Cardiac fibroblast (primary cell): Measurements from ENCODE around the gene SLC5A3.

Experiments used
- DNase-seq, 2 donors: peaks; one replicate each; pipeline versions ENCODE4 v3.0.0 to v3.0.0-alpha.2; 2010; ENCODE audit warnings: low read depth in 2 of 2
- H3K4me3 ChIP-seq, 2 donors: replicated peaks in 1 of 2; 1 replicate in 1 of 2; 2 replicates in 1 of 2; pipeline ENCODE4 v1.5.1; 2011; ENCODE audit warnings: low read depth in 2 of 2, low read length in 2 of 2, mild to moderate bottlenecking in 2 of 2, moderate library complexity in 1 of 2
- TF ChIP-seq, protein P1 (sequence below): IDR thresholded peaks from one replicate; pipeline ENCODE4 v1.5.1; 2011; ENCODE audit warnings: low read depth, mild to moderate bottlenecking, low read length, inconsistent platforms

Gene SLC5A3

DNA sequence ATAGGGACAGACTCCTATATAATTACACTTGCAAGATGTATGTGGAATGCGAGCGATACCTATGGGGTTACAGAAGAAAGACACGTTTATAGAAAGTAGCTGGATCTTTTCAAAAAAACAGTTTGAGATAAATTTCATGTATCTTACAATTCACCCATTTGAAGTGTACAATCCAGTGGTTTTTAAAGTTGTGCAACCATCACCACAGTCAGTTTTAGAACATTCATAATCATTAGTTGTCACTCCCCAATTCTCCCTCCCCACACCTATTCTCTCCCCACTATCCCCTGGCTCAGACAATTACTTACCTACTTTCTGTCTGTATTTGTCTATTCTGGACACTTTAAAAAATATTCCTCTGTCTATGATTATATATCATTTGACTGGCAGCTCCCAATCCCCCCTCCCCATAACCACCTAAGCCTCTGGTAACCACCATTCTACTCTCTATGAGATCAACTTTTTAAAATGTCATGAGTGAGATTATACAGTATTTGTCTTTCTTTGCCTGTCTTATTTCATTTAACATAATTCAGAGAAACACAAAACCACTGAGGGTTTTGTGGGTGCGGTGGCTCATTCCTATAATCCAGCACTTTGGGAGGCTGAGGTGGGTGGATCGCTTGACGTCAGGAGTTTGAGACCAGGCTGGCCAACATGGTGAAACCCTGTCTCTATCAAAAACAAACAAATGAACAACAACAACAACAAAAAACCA lies 39.1 kb downstream of the SLC5A3 start:
- no peak for DNase-seq
- TF ChIP-seq, protein P1, sequence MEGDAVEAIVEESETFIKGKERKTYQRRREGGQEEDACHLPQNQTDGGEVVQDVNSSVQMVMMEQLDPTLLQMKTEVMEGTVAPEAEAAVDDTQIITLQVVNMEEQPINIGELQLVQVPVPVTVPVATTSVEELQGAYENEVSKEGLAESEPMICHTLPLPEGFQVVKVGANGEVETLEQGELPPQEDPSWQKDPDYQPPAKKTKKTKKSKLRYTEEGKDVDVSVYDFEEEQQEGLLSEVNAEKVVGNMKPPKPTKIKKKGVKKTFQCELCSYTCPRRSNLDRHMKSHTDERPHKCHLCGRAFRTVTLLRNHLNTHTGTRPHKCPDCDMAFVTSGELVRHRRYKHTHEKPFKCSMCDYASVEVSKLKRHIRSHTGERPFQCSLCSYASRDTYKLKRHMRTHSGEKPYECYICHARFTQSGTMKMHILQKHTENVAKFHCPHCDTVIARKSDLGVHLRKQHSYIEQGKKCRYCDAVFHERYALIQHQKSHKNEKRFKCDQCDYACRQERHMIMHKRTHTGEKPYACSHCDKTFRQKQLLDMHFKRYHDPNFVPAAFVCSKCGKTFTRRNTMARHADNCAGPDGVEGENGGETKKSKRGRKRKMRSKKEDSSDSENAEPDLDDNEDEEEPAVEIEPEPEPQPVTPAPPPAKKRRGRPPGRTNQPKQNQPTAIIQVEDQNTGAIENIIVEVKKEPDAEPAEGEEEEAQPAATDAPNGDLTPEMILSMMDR, result no peak
- no peak overlapping the region for H3K4me3 ChIP-seq

DNA sequence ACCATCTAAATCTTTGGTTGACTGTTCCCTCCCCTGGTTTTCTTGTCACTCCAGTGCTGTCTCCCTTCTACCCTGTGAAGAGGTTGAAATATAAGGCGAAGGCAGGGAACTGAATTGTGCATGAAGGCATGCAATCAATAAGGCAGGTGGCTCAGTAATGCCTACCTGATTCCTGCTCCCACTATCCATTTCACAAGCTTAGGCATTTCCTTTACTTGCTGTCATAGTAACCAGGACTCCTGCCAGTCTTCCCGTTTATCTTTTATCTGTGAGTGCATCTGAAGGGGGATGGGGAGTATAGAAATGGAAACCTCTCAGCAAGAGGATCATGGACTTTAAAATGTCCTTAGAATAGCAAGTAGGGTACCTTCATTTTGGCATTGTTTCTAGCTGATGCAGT lies 40.5 kb downstream of the SLC5A3 start:
- no peak overlapping the region for H3K4me3 ChIP-seq
- no peak for DNase-seq
- TF ChIP-seq, protein P1, result no peak

DNA sequence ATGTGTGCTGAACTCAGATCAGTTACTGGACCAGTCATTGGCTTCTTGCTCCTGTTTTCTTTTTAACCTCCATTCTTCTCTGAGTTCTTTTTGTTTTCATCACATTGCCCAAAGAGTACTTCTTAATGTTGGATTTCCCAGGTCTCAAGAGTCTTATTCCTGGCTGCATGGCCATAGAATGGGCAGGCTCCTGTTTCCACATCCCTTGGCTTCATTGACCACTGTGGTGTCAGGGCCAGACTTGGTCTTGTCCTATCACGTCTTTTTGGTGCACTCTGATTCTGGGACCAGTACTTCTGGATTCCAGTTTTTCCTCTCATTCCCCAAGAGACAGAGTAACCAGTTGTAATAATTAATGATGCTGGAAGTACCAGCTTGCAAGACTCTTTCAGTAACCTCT lies 41.8 kb downstream of the SLC5A3 start:
- DNase-seq, result no peak
- no peak overlapping the region for H3K4me3 ChIP-seq

DNA sequence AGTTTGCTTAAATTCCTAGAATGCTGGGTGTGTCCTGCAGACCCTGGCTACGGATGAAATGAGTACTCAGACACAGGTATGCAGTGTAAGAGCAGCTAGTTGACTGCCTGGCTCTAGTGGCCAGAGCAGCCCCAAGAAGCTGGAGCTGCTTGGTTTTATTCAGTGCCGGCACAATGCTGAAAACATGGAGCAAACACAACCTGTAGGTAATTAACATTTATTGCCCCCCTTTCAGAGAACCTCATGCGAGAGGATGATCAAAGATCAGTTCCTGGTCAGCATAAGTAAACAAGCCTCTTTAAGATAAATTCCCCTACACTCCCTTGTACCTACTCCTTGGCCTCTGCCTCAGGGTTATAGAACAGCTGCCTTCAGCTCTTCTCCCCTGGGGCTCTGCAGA lies 43.2 kb downstream of the SLC5A3 start:
- TF ChIP-seq, protein P1, result no peak
- no peak for DNase-seq
- H3K4me3 ChIP-seq, result no peak overlapping the region

More for the DNA sequence above, 41.8 kb downstream of the SLC5A3 start:
- TF ChIP-seq, protein P1, result no peak

DNA sequence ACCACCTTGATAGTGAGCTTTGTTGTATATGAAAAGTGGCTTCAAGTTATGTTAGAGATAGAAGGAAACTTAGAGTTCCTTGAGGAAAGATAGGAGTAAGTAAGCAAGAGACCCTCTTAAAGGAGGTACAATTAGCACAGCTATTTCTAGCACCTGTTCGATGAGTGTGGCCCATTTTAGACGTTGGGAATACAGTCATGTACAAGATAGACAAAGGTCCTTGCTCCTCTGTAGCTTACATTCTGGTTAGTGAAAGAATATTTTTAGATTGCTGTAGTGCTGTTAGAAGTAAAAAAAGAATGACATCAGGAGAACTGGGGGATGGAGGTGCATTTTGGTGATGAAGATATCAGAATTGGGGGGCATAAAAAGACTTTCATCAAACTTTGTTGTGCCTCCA lies 47.5 kb downstream of the SLC5A3 start:
- DNase-seq, result no peak
- H3K4me3 ChIP-seq, result no peak overlapping the region
- TF ChIP-seq, protein P1, result no peak

DNA sequence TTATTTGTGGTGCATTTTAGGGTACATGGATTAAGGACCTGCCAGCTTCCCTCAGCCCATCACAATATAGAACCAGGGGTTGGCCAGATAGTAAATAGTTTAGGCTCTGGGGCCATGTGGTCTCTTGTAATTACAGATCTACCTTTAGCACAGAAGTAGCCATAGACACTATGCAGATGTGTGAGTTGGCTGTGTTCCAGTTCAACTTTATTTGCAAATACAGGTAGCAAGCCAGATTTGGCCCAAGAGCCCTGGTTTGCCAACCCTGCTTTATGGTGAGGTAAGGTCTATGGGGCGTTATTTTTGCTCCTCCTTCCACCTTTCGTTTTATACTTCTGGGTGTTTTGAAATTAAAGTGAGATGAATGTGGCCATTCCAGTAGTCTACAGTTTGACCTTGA lies 48.7 kb downstream of the SLC5A3 start:
- no peak overlapping the region for H3K4me3 ChIP-seq
- no peak for DNase-seq
- TF ChIP-seq, protein P1, result no peak
